ENCODE measurements around the gene TMEM132D. TPM values are rescaled to one million over a fixed set of nuclear protein-coding genes. Genes with fewer than 3 reads are reported as not detected.

The TMEM132D gene
- total RNA-seq, 1 donor from 2014 or later = not detected

DNA sequence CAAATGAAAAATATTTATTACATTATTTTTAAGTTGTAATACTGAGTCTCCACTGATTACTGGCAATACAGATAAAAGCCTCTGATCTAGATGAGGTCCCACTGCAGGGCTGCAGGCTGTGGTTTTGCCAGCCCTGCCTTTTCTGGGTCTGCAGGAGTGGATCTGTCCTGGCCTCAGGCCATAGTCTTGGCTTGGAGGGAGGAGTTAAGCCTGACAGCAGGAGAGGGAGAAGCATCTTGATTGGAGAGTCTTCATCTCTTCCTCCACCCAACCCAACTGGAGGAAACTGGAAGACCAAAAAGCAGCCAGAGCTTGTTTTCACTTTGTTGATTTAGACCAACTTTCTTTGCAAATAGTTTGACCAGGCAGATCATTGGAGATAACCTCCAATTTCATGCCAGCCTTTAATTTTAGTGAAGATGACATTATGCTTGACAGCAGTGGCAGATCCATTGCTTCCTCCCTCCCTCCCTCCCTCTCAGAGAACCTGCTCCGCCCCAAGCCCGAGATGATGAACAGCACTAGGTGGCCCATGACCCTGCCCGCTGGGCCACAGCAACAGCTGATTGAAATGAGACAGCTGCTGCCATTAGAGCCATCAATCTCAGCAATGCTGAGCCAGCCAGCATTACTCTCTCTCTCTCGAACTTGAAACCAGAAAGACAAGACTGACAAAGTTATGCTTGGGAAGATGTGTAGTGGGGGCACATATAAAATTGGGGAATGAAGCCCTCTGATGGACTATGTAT lies 828.2 kb downstream of the TMEM132D start:
- TF ChIP-seq POLR2A (IDR thresholded peaks at IDR 0.05) (no peak), POLR2AphosphoS5 (IDR thresholded peaks at IDR 0.05; ENCODE audit: insufficient read depth in 1 of 2, low read depth in 1 of 2) (no peak)
- TF ChIP-seq, protein P1, sequence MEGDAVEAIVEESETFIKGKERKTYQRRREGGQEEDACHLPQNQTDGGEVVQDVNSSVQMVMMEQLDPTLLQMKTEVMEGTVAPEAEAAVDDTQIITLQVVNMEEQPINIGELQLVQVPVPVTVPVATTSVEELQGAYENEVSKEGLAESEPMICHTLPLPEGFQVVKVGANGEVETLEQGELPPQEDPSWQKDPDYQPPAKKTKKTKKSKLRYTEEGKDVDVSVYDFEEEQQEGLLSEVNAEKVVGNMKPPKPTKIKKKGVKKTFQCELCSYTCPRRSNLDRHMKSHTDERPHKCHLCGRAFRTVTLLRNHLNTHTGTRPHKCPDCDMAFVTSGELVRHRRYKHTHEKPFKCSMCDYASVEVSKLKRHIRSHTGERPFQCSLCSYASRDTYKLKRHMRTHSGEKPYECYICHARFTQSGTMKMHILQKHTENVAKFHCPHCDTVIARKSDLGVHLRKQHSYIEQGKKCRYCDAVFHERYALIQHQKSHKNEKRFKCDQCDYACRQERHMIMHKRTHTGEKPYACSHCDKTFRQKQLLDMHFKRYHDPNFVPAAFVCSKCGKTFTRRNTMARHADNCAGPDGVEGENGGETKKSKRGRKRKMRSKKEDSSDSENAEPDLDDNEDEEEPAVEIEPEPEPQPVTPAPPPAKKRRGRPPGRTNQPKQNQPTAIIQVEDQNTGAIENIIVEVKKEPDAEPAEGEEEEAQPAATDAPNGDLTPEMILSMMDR (IDR thresholded peaks at IDR 0.05) = no peak
- intact Hi-C loops (cut with DNase I) = no loop called here
- Histone ChIP-seq H3K27ac (no peak overlapping the region), H3K4me3 (no peak overlapping the region), H3K9me3 (no peaks in the 10 kb centered on the region), H3K27me3 (no peaks in the 10 kb centered on the region), H3K4me1 (no peaks in the 10 kb centered on the region), H3K36me3 (no peaks in the 10 kb centered on the region)
- DNase-seq (ENCODE audit: extremely low spot score in 2 of 2) = no peak

DNA sequence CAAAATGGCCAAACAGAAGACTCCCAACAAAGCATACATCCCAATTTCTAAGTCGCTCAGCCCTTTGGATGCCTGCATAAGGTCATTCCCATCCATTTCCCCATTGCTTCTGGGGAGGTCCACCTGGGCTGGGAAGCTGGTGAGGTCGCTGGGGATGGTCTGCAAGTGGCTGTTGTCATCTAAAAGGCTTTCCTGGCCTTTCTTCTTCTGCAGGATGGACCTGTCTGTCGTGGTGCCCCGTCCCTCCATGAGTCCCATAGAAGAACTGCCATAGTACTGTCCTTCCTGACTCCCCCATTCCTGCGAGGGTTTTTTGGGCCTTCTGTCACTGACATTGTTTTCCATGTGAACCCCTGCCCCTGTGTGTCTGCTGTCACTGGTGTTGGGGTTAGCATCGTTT lies 829.4 kb downstream of the TMEM132D start:
- Histone ChIP-seq H3K27ac (no peak overlapping the region), H3K36me3 (no peaks in the 10 kb centered on the region), H3K9me3 (no peaks in the 10 kb centered on the region), H3K4me1 (no peaks in the 10 kb centered on the region), H3K27me3 (no peaks in the 10 kb centered on the region), H3K4me3 (no peak overlapping the region)
- TF ChIP-seq POLR2AphosphoS5 (IDR thresholded peaks at IDR 0.05; ENCODE audit: insufficient read depth in 1 of 2, low read depth in 1 of 2) (no peak), POLR2A (IDR thresholded peaks at IDR 0.05) (no peak)
- TF ChIP-seq, protein P1 (IDR thresholded peaks at IDR 0.05) = no peak
- intact Hi-C loops (cut with DNase I) = no loop called here
- DNase-seq (ENCODE audit: extremely low spot score in 2 of 2) = no peak

DNA sequence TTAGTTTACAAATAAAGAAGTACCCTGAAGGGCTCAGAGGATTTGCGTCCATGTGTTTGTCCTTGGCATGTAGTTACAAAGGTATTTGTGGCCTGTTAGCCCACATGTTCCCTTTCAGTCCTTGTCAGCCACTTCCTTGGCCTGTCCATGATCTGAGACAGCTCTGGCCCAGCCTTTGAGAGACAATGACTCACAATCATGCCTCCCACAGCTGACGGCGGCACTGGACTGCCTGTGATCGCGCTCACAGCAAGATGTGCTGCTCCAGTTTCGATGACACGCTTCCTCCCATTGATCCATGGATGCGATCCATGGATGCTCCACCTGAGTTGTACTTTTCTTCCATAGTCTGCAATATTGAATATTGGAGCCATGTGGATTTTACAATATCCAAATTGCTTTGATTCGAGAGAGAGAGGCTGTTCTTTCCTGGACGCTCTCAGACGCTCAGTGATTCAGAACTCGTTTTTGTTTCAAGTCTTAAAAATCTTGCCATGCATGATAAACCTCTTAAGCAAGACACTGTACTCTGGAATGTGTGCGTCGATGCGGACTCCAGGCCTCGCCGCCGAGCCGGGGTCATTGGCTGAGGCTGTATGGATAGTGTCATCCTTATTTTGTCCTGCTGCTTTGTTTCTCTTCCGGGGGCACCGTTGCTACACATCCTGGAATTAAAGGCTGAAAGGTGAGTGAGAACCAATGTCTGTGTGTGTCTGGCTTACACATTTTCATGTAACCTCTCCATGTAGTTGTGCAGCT lies 830.5 kb downstream of the TMEM132D start:
- Histone ChIP-seq H3K36me3 (no peaks in the 10 kb centered on the region), H3K4me3 (no peak overlapping the region), H3K27ac (no peak overlapping the region), H3K9me3 (no peaks in the 10 kb centered on the region), H3K27me3 (no peaks in the 10 kb centered on the region), H3K4me1 (no peaks in the 10 kb centered on the region)
- intact Hi-C loops (cut with DNase I) = no loop called here
- no peak for TF ChIP-seq POLR2A (IDR thresholded peaks at IDR 0.05)
- no peak for TF ChIP-seq POLR2AphosphoS5 (IDR thresholded peaks at IDR 0.05; ENCODE audit: insufficient read depth in 1 of 2, low read depth in 1 of 2)
- TF ChIP-seq, protein P1 (IDR thresholded peaks at IDR 0.05) = no peak
- no peak for DNase-seq (ENCODE audit: extremely low spot score in 2 of 2)

DNA sequence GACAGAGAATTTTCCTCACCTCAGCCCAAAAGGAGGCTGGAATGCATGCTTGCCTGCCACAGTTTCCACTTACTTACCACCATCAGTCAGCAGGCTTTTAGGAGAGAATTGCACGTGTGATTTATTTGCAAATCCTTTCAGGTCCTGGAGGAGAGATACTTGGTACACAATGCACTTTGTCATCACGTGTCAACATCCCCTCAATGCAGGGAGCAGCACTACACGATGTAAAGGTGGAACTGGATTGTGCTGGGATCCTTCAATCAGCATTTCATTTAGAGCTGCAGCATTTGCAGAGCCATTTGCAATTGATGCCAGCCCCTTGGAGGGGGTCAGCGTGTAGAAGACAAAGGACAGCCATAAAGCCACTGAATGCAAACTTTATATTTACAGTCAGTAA lies 832.5 kb downstream of the TMEM132D start:
- Histone ChIP-seq H3K36me3 (no peaks in the 10 kb centered on the region), H3K4me1 (no peaks in the 10 kb centered on the region), H3K9me3 (no peaks in the 10 kb centered on the region), H3K27ac (no peak overlapping the region), H3K27me3 (no peaks in the 10 kb centered on the region), H3K4me3 (no peak overlapping the region)
- no peak for DNase-seq (ENCODE audit: extremely low spot score in 2 of 2)
- intact Hi-C loops (cut with DNase I) = no loop called here
- TF ChIP-seq POLR2AphosphoS5 (IDR thresholded peaks at IDR 0.05; ENCODE audit: insufficient read depth in 1 of 2, low read depth in 1 of 2) = no peak

DNA sequence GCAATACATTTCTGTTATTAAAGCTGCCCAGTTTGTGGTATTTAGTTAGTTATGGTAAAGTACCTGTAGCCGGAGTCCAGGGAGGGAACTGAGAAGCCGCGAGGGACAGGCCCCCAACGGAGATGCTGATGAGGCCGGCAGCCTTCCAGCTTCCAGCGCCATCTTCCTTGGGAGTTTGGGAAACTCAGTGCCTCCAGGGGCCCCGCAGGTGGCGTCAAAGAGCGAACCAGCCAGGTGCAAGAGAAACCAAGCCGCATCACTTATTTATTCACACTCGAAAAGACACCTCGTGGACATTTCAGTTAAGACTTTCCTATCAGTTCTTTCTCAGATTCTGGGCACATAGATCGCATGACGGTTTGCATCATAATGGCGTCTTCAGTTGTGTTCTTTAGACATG lies 833.9 kb downstream of the TMEM132D start:
- no peak for TF ChIP-seq POLR2AphosphoS5 (IDR thresholded peaks at IDR 0.05; ENCODE audit: insufficient read depth in 1 of 2, low read depth in 1 of 2)
- no peak for TF ChIP-seq POLR2A (IDR thresholded peaks at IDR 0.05)
- TF ChIP-seq, protein P1 (IDR thresholded peaks at IDR 0.05) = no peak
- DNase-seq (ENCODE audit: extremely low spot score in 2 of 2) = no peak
- no peaks in the 10 kb centered on the region for H3K9me3 ChIP-seq
- H3K4me1 ChIP-seq = no peaks in the 10 kb centered on the region
- H3K27me3 ChIP-seq = no peaks in the 10 kb centered on the region
- H3K27ac ChIP-seq = no peak overlapping the region
- no peak overlapping the region for H3K4me3 ChIP-seq
- H3K36me3 ChIP-seq = no peaks in the 10 kb centered on the region
- intact Hi-C loops (cut with DNase I) = no loop called here

All from vagina (tissue), 2 donors.